Stimulated activated CD4-positive, alpha-beta T cell treated with anti-CD3 and anti-CD28 coated beads, Interleukin-15, amount 100 ng/mL, for 24 hours (primary cell): ENCODE results near the gene ABLIM3.

Experiments
- DNase-seq: peaks from one replicate; pipeline ENCODE4 v3.0.0-alpha.2; 2020

The ABLIM3 gene

GRCh38 chr5:149195337-149195887 is 54.1 kb downstream of the ABLIM3 start:
- DNase-seq = no peak

- DNase-seq = no peak
These were observed 54.7 kb downstream of the ABLIM3 start for GRCh38 chr5:149195962-149196361.

- no peak for DNase-seq
These were observed 56.9 kb downstream of the ABLIM3 start for GRCh38 chr5:149198148-149198547.

- no peak for DNase-seq
These were observed 59.1 kb downstream of the ABLIM3 start for GRCh38 chr5:149200355-149200754.

- no peak for DNase-seq
These were observed 59.9 kb downstream of the ABLIM3 start for GRCh38 chr5:149201121-149201637.

GRCh38 chr5:149202910-149203451 is 61.7 kb downstream of the ABLIM3 start:
- no peak for DNase-seq

GRCh38 chr5:149203921-149204441 is 62.7 kb downstream of the ABLIM3 start:
- no peak for DNase-seq

- no peak for DNase-seq
These were observed 64.6 kb downstream of the ABLIM3 start for GRCh38 chr5:149205625-149206523.

- DNase-seq = no peak
These were observed 65.3 kb downstream of the ABLIM3 start for GRCh38 chr5:149206524-149207141.

- DNase-seq = no peak
These were observed 66.5 kb downstream of the ABLIM3 start for GRCh38 chr5:149207831-149208230.

GRCh38 chr5:149210225-149210624 is 68.9 kb downstream of the ABLIM3 start:
- no peak for DNase-seq

GRCh38 chr5:149210968-149211490 is 69.7 kb downstream of the ABLIM3 start:
- DNase-seq = no peak

GRCh38 chr5:149211566-149211965 is 70.3 kb downstream of the ABLIM3 start:
- no peak for DNase-seq

- no peak for DNase-seq
These were observed 71.1 kb downstream of the ABLIM3 start for GRCh38 chr5:149212198-149212951.

GRCh38 chr5:149213264-149213880 is 72.1 kb downstream of the ABLIM3 start:
- no peak for DNase-seq

GRCh38 chr5:149215478-149216090 is 74.3 kb downstream of the ABLIM3 start:
- DNase-seq = no peak

- no peak for DNase-seq
These were observed 75.2 kb downstream of the ABLIM3 start for GRCh38 chr5:149216496-149216895.

- no peak for DNase-seq
These were observed 76.0 kb downstream of the ABLIM3 start for GRCh38 chr5:149217096-149217802.

GRCh38 chr5:149217803-149218155 is 76.5 kb downstream of the ABLIM3 start:
- DNase-seq = no peak

GRCh38 chr5:149219584-149219983 is 78.3 kb downstream of the ABLIM3 start:
- DNase-seq = no peak

- DNase-seq = no peak
These were observed 79.5 kb downstream of the ABLIM3 start for GRCh38 chr5:149220750-149221149.
